ENCODE measurements around the gene PRKCB.

- TF ChIP-seq SIN3A (IDR thresholded peaks at IDR 0.05; ENCODE audit: borderline replicate concordance, insufficient read depth, low read length) (no peak), POLR2AphosphoS5 (IDR thresholded peaks at IDR 0.05; ENCODE audit: low read depth, low read length) (no peak), REST (IDR thresholded peaks at IDR 0.05; ENCODE audit: insufficient read depth in 1 of 2, low read depth in 2 of 2, low read length in 2 of 2) (no peak)
Measured at GRCh38 chr16:24118126-24118821, 282.5 kb downstream of the PRKCB start.

Data from PFSK-1 (cell line).